Muscle of back (tissue), 11 donors: ENCODE results near the gene SRBD1. TPM values are rescaled to one million over a fixed set of nuclear protein-coding genes. Genes with fewer than 3 reads are reported as not detected.

Experiments
- DNase-seq, 3 donors: peaks; one replicate each; pipeline versions ENCODE4 v3.0.0 to v3.0.0-alpha.2; 2013
- polyA plus RNA-seq, 10 donors: library from polyadenylated mRNA; unstranded; fragments of 120-200 nt; gene quantifications; one replicate each; pipeline ENCODE4 v1.2.1, GENCODE V29; 2013; ENCODE audit not compliant: insufficient read length in 10 of 10

The SRBD1 gene
- polyA plus RNA-seq, 10 donors = 9.2 to 14.0 (median 11.0) TPM

DNA sequence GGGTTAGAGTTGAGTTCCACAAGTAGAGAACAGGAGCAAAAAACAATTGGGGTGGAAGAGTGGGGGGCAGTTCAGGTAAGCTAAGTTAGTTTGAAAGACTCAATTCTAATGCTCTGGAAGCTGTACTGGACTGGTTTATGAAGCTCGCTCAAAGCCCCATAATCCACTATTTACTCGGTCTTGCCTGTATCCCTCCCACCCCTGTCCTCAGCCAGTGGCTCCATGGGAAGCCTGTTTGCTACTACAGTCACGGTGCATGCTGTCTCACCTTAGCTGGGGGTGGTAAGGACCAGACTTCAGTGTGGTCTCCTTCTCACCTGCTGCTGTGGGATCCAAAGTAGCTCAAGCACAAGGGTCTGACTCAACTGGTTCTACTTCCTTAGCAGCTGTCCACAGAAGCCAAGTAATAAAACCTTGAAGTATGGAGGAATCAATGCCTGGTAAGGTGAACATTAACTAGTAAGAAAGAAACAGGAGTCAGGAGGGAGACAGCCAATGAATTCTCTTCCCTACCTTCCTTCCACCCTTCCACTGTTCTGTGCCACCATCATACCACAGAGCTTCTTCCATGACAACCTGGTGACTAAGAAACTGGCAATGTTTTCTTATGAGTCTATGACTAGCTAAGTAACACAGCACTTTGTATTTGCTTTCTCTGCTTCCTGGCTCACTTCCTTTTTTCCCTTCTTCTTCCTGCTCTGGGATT lies 230.8 kb downstream of the SRBD1 start:
- no peak for DNase-seq

DNA sequence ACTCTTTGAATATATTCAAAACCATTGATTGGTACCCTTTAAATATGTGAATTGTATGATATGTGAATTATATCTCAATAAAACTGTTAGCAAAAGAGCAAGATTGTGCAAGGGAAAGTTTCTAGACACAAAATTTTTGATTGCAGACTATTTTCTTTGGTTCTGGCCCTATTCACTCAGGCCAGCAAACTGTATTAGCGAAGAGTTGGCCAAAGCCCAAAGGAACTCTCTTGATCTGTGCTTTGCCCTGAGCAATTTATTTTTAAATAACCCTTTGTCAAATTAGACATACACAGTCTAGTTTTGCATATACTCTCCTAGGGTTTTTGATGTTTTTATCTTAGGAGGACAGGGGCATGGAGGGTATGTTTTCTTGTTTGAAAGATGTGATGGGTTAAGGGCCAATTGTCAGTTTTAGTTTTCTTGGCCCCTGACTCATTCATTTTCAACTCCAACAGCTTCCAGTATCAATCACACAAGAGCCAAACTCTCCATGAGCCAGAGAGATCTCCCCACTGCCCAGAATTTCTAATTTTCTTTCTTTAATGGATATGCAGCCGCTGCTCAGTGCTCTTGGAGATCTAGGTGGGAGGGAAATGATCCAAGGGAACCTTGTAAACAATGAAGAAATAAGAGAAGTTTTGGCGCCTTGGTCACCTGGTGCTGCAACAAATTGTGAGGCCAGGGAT lies 231.5 kb downstream of the SRBD1 start:
- DNase-seq = peak in 1 of 3 donors; percentile 33

DNA sequence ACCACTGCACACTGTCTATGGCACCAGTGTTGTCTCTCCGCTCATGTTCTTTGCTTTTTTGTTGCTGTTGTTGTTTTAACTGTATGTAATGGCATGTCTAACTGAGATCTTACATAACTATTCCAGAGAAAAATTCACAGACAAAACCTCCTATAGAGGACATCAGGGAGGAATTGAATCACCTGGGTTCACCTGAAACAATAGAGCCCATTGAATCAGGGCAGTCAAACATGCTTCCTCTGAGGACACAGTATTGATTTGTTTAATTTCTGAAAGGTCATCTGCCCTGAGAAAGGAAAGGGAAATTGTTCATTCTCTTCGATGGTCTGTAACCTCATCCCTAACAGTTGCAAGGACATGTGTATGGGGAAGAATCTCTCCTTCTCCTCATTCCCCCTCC lies 237.5 kb downstream of the SRBD1 start:
- no peak for DNase-seq

DNA sequence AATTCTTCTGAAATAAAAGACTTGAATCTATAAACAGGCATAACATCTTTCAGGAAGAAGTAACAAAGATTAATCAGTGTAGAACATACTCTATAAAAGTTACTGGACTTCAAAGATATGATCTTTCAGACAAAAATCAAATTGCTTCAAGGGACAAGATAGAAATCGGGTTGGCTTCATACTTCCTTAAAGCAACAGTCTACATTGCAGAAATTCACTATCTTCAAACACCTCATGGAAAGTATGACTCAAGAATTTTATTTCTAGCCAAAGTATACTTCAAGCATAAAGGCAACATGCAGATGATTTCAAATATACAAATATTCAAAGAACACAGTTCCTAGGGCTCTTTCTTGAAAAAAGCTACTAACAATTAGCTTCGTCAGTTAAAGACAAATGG lies 240.7 kb downstream of the SRBD1 start:
- DNase-seq = no peak

DNA sequence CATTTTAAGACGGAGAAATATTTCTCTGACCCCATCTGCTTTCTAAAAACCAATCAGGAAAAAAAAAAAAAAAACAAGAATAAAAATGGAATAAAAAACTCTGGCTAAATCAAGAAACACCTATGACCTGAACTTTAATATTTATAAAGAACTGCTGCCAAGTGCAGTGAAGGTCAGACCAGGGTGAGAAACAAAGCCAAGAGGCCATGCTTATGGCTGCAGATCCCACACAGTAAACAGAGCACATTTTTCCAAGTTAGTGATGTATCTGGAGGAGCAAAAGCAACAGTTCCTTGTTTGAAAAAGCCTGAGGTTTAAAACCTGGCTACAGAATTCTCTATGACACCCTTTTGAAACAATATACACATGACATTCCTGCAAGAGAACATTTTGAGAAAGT lies 242.3 kb downstream of the SRBD1 start:
- DNase-seq = no peak

DNA sequence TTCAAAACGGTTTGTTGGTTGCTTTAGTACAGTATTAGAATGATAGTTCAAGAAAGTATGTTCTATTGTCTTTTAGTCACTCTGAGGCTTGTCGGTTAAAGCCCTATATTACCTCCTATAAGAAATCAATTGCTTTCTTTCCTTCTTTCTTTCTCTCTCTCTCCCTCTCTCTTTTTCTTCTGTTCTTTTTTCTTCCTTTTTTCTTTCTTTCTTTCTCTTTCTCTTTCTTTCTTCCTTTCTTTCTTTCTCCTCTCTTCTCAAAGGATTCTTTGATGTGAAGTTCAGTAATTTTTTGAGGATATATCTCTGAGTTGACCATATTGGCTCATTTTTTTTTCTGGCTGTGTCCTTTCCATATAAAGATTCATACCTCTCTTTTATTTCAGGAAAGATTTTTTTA lies 249.4 kb downstream of the SRBD1 start:
- DNase-seq = no peak

DNA sequence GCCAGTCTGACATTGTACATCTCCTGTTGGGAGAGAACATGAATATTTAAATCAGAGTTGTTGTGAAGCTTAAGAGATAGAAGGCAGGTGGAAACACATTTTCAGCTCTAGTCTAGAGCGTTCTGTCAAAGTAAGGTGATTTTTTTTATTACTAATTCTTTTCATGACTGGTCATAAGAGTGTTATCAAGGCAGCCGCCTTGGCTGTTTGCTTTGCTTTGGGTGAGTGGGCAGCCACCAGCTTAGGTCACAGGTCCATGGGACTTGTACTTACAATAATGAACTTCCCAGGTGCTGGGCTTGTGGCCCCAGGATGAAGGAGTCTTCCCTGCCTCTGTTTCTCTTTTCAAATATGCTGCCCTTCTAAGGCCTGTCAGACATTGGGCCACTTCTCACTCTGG lies 256.3 kb downstream of the SRBD1 start:
- no peak for DNase-seq

DNA sequence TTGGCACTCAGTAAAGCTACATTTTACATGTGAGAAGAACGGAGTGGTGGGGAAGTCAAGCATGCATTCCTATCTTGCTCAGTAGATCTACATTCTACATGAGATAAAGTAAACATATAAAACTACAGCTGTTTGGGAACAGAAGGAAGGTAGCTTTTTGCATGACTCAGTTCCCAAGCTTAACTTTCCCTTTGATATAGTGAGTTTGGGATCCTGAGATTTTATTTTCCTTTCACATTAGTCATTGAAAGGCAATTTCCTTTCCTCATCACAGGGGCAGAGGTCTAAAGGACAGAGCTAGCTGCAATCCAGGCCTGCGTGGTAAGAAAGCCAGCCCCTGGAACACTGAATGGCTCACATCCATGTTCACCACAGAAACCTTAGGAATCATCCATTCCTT lies 257.2 kb downstream of the SRBD1 start:
- DNase-seq = peak in 1 of 3 donors; percentile 73

DNA sequence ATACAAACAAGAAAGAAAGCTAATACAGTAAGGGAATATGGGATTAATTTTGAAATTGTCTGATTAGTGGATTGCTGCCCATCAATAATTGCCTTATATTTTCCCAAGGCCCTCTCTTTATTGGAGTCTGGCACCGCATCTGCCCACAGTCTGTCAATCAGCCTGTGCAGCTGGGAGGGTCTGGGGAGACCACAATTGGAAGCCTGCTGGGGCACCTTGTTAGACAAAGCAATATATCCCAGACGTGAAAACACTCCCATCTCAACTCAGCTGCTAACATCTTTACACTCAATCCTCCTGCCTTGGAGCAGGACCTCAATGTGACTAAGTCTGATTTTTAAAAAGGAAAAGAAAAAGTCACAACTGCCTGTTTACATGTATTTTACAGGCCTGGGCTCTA lies 258.6 kb downstream of the SRBD1 start:
- no peak for DNase-seq

DNA sequence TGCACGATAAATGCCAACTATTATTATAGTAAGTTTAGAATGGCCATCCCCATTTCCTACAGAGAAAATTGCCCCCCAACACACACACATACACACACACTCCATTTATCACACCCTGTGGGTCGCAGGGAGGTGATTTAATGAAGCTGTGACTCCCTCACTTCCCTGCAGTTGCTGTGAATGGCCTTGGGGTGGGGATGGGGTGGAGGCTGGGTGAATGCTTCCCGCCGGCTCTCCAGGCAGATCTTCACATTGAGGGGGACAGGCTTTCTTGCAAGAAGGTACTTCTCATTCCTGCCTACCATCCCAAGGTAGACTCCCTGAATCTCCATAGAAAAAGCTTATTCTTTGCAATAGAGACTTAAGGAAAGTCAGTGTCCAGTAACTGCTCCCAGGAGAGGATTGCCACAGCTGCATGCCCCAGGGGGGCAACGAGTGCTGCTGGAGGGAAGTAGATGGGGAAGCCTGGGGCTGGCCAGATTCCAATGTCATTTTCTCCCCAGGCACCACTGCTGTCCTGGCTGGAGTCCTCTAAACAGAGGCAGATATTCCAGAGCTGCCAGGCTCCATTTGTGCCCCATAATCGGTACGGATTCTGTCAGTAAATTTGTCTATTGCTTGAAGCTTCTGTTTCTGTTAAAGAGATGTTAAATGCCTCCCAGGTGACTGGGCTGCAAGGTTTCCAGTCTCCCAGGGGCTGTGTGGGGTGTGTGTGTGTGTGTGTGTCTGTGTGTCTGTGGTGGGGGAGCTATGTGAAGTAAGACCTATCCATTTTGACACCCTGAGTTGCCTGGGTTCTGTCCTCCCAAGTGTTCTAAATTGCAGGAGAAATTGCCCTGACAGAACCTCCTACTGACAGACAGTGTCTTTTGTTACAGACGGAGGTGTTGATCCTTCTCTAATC lies 265.5 kb downstream of the SRBD1 start:
- no peak for DNase-seq

DNA sequence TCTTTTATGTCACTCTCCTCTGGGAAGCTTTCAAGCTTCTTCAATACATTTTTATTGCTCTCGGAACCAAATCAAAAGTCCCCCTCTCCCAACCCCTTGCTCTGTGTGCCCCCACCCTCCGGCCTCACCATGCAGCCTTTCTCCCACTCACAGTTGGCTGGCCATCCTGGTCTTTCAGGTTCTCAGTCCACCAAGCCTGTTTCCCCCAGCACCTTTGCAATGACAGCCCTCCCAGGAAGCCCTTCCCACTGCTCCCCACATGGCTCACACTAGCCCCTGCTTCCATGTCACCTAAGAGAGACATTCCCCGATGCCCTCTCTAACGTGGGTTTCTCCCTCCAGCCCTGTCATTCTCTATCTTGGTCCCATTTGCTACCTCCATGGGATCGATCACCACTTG lies 266.6 kb downstream of the SRBD1 start:
- DNase-seq = no peak

DNA sequence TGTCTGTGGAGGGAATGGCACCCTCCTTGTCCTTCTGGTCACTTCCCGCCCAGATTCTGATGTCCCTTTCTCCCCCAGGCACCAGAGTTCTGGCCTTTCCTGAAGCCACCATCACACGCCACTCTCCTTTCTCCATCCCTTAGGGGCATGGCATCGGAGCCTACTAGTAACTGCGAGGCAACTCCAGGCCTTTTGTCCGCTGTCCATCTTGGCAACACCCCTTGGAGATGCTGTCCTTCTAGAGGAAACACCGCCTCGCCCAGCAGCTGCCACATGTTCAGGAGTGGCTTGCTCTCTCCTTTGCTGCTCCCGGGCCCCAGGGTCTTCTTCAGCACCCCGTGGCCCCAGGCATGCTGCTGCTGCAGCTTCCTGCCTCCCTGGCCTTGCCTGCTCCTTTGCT lies 267.0 kb downstream of the SRBD1 start:
- DNase-seq = no peak

DNA sequence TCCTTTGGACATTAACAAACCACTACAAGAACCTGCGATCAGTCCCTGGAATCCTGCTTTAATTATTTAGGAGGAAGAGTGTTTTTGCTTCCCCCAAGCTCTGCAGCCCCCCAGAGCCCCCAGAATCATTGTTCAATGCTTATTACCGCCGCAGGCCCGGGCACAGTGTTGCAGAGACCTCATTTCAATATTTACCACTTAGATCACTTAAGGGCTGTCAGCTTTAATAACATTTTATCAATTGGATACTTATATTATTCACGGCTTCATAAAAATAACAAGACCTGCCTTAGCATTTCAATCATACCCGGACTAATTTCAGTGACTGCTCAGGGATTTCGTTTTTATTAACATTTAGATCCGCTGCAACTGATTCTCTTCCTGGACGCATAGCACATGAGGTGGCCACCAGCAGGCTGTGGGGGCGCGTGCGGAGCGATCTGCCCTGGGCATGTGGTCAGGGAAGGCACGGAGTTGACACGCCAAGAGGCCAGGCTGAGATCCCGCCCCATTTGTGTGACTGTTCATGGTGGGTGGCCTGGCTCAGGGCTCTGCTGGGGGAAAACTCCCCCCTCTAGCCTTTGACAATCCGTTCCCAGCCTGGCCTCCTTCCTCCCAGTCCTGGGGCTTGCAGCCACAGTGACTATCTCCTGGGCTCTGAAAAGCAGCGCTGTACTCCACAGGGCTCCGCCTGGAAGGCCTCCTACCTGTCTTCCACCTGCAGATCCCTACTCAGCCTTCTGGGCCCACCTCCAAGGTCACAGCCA lies 267.6 kb downstream of the SRBD1 start:
- DNase-seq = peak in 1 of 3 donors; percentile 27

DNA sequence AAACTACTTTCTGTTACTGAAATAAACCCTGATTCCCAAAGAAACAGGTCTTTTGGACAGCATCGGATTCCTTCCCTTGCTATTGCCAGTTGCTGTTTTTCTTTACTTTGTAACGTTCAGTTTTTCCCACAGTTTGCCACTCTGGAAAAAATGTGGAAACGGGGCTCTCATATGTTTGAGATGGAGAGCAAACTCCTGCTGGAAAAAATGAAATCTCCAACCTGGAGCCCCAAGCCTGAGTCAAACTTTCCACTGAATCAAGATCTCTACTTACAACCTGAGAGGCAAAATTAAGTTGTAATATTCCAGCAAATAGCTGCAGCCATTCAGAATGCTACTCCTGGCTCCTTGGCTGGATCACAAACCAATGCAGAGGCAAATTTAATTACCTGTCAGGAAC lies 270.7 kb downstream of the SRBD1 start:
- DNase-seq = peak in 2 of 3 donors; percentile 38 to 67

DNA sequence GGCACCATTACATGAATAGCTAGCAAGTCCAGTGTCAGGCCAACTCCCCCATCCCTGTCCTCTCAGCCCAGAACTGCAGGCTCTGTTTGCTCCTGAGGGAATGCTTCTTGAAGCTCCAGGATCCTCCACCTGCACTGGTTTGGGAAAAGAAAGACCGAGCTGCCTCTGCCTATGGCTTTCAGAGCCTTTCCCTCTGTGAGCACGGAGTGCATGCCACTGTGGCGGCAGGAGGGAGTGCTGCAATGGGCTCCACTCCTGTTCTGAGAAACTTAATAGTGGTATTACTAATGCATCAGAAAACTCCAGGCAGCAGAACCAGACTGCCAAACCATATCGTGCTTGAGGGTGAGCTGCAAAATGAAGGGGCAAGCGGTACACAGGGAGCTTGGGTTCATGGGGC lies 271.8 kb downstream of the SRBD1 start:
- DNase-seq = no peak

Other genes with a start within 250 kb of the SRBD1 start
- gene PRKCE, start 40.4 kb upstream of the SRBD1 start, polyA plus RNA-seq = 1 to 10 TPM; 4.6 to 7.8 (median 6.1) TPM